GM19239 (cell line): ENCODE results near the gene ANKRD24.
"Not testable (repeated sequence)": the region's sequence is repeated elsewhere in the genome, so short reads cannot be mapped to it uniquely, and the experiment has no call there.

Source experiments
- DNase-seq: peaks from one replicate; pipeline ENCODE4 v3.0.0; 2011; ENCODE audit warnings: low spot score; ENCODE audit not compliant: insufficient read length
- FAIRE-seq: peaks from 2 replicates; lab custom pipeline; 2011; peaks lifted over from hg19 to GRCh38; lab: Jason Lieb, UNC

ANKRD24 gene

DNA sequence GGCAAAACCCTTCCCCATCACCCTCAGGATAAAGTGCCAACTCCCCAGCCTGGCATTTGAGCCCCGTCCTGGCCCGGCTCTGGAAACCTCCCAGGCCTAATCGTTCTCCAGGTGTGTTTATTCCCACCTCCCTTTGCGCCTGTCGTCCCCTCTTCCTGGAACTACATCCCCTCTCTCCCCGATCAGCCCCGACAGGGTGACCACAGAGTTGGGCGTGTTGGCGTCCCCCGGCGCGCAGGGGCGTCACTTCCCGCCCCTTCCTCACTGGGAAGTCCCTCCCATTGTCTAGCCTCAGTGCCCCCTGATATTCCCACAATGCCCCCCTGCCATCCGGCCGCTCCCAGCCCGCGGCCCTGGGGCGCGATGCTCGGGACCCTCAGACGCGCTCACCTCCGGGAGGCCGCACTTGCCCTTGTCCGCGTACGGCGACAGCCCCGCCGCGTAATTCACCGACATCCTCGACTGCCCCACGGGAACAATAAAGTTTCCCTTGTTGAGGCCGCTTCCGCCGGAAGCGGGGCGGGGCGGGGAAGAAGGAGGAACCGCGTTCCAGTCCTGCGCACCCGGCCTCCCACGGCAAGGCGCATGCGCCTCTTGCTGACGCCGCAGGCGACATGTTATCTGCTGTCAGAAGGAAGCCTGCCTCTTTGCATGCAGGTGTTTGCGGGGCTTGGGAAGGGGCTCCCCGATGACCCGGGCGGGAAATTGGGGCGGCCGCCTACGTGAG lies at the start of gene ANKRD24, which contains the start of gene SIRT6:
Gene ANKRD24, plus strand, starts transcription at position 606 of the 727 bp plus-strand sequence. CDS start 3,737 bp downstream, outside the sequence.
Gene SIRT6, minus strand, starts transcription at position 480 of the 727 bp plus-strand sequence. Its CDS starts 24 bp downstream, at position 456.
- DNase-seq: peak; percentile 97
- FAIRE-seq: peak; percentile 98

- DNase-seq: no peak
- FAIRE-seq: no peak
Measured at GRCh38 chr19:4134351-4134750, 48.1 kb upstream of the ANKRD24 start.

- not testable (repeated sequence) for FAIRE-seq, DNase-seq
Measured at GRCh38 chr19:4135386-4135785, 47.1 kb upstream of the ANKRD24 start.

GRCh38 chr19:4136680-4137088 lies 45.8 kb upstream of the ANKRD24 start:
- FAIRE-seq (no peak), DNase-seq (no peak)

DNA sequence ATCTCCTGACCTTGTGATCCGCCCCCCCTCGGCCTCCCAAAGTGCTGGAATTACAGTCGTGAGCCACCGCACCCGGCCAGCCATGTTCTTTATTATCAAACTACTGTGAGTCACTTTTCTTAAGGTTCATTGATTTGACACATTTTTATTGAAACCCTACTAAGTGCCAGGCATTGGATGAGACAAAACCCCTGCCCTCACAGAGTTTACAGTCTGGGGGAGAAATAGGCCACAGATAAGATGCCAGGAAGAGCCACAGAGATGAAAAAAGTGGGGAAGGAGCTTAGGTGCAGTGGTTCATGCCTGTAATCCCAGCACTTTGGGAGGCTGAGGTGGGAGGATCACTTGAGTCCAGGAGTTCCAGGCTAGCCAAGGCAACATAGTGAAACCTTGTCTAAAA lies 44.0 kb upstream of the ANKRD24 start:
- no peak for FAIRE-seq
- DNase-seq: no peak

DNA sequence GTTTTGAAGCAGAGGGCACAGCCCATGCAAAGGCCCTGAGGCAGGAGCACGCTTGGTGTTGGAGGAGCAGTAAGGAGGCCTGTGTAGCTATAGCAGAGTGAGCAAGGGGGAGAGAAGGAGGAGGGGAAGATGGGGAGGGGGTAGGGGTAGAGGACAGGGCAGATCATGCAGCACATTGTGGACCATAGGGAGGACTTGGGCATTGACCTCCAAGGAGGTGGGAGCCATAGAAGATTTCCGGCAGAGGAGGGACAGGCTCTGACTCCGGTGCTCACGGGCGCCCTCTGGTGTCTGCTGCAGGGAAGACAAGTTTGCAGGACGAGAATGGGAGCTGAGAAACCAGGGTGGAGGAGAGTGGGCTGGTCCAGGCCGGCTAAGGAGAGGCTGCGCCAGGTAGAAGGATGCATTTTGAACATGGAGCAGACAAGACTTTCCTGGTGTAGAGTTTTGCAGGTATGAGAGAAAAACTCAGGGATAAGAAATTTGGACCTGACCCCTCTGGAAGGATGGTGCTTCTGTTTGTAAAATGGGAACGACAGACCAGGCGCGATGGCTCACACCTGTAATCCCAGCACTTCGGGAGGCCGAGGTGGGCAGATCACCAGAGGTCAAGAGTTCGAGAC lies 42.8 kb upstream of the ANKRD24 start:
- FAIRE-seq: peak; percentile 47

DNA sequence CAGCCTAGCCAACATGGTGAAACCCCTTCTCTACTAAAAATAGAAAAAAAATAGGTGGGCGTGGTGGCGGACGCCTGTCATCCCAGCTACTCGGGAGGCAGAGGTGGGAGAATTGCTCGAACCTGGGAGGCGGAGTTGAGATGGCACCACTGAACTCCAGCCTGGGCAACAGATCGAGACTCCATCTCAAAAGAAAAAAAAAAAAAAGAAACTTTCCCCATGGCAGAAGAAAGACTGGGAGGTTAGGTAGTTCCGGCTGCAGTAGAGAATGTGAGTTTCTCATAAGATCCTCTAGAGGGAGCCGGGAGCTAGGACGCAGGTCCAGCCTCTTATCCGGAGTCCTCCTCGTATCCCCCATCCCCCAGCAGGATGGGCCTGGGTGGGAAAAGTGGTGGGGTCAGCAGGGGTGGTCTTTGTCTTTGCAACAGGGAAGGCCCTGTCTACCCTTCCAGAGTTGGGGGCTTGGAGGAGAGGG lies 42.2 kb upstream of the ANKRD24 start:
- FAIRE-seq: peak; percentile 71
- peak; percentile 75 for DNase-seq

More for the DNA sequence above, 42.8 kb upstream of the ANKRD24 start:
- peak; percentile 84 for DNase-seq

GRCh38 chr19:4142916-4143315 lies 39.6 kb upstream of the ANKRD24 start:
- DNase-seq, FAIRE-seq: not testable (repeated sequence)

GRCh38 chr19:4144666-4145249 lies 37.7 kb upstream of the ANKRD24 start:
- no peak for FAIRE-seq
- no peak for DNase-seq

DNA sequence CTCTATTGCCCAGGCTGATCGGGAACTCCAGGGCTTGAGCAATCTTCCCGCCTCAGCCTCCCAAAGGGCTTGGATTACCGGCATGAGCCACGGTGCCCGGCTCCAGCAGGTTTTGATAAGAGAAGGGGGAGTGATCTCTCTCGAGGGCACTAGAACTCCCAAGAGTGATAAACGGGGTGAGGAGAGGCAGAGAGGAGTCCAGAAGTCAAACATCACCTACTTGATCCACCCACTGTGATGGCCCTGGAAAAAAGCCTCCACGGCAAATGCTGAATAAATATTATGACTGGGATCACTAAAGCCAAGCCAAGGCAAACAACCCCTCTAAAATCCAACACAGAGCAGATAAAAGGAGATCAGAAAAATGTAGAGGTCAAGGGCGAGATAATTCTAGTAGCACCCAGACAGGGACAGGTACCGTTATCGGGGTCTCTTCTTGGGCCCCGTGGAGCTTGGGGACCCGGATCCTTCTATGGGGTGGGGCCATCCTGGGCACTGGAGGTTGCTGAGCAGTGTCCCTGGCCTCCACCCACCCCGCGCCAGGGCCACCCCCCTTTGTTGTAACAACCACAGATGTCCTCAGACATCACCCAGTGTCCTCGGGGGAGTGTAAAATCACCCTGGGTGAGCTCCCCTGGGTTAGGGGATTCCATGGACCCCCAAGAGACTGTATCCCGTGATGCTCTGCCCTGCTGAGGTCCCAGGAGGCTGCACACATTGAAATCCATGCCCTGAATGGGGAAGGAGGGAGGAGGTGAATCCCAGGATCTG lies 32.8 kb upstream of the ANKRD24 start:
- no peak for FAIRE-seq

GRCh38 chr19:4151623-4152022 lies 30.9 kb upstream of the ANKRD24 start:
- FAIRE-seq: no peak
- DNase-seq: no peak

More for the DNA sequence above, 32.8 kb upstream of the ANKRD24 start:
- DNase-seq: no peak

GRCh38 chr19:4152241-4152998 lies 30.1 kb upstream of the ANKRD24 start:
- FAIRE-seq (no peak), DNase-seq (no peak)

- DNase-seq (no peak), FAIRE-seq (no peak)
Measured at GRCh38 chr19:4154571-4155312, 27.7 kb upstream of the ANKRD24 start.

DNA sequence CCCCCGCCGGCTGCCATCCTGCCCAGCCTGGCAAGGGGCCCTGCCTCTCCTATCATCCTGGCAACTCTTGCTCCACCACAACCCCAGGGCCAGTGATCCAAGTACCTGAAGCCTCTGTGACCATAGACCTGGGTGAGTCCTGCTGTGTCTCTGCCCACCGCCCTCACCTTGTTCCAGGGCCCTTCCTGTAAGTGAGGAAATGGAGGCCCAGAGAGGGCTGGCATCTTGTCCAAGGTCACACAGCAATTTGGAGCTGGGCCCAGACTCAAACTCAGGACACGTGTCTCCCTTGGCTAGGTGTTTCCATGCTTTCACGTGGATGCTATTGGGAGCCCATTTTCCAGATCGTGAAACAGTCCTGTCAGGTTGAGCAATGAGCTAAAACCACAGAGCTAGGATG lies 25.3 kb upstream of the ANKRD24 start:
- FAIRE-seq (no peak), DNase-seq (no peak)

DNA sequence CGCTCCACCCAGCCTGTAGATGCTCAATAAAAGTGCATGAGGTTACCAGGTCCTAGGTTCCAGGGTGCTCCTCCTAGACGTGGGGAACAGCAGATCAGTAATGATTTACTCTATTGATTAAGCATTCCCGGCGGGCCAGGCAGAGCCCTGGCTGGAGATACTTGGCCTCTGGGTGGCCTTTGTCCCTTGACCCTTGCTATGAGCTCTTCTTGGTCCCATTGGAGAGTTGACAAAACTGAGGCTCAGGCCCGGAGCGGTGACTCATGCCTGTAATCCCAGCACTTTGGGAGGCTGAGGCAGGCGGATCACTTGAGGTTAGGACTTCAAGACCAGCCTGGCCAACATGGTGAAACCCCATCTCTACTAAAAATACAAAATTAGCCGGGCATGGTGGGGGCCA lies 24.5 kb upstream of the ANKRD24 start:
- DNase-seq, FAIRE-seq: not testable (repeated sequence)

DNA sequence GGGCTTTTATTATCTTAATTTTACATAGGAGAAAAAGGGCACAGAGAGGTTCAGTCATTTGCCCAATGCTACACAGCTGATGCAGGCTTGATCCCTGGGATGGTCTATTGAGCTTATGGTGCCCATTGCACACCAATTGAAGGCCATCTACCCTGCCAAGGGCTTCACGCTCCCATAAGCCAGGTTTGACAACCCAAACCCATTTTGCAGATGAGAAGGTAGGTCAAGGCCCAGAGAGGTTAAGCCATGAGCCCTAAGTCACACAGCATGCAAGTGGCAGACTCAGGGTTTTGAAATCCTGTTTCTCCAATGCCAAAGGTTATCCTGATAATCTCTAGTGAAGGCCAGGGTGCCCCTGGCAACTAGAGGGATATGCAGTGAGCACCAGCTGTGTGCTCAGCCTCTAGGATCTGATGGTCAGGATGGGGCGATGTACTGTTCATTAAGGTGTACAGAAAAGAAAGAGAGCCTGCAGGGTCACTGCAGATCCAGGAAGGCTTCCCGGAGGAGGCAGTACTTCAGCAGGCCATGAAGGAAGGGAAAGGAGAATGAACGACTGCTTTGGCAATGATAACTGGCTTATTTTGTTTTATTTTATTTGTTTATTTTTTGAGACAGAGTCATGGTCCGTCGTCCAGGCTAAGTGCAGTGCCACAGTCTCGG lies 20.9 kb upstream of the ANKRD24 start:
- no peak for DNase-seq
- no peak for FAIRE-seq

GRCh38 chr19:4164262-4164661 lies 18.2 kb upstream of the ANKRD24 start:
- DNase-seq: no peak
- no peak for FAIRE-seq

GRCh38 chr19:4171676-4172075 lies 10.8 kb upstream of the ANKRD24 start:
- no peak for DNase-seq
- FAIRE-seq: no peak
